GM12878 (cell line): ENCODE measurements around the gene COMT. TPM values are rescaled to one million over a fixed set of nuclear protein-coding genes. Genes with fewer than 3 reads are reported as not detected.

ENCODE experiments used
- ATAC-seq: fragments of 200-7000 bp; cut with Tn5 transposase; 3 replicates; pipeline ENCODE4 v1.9.1; 2020; ENCODE audit warnings: mild to moderate bottlenecking, moderate library complexity
- BruUV-seq: library from RNA; stranded (reverse); fragments of 400-500 nt; replicated peaks from 2 replicates; lab custom pipeline; 2021; lab: Mats Ljungman, UMichigan
- CTCF ChIA-PET: fragments of 300-600 bp; sonication (Branson Sonifier 250); formaldehyde crosslinking; extraction: SDS; loops from one replicate; lab custom pipeline; 2021; ENCODE audit warnings: inconsistent platforms; lab: Yijun Ruan, JAX
- POLR2A ChIA-PET: fragments of 350-600 bp; formaldehyde crosslinking; extraction: SDS; loops from one replicate; lab custom pipeline; 2021; ENCODE audit warnings: inconsistent platforms; lab: Charles Lee
- RAD21 ChIA-PET: fragments of 300-600 bp; sonication (Branson Sonifier 250); formaldehyde crosslinking; loops from one replicate; lab custom pipeline; 2023; ENCODE audit warnings: antibody characterized with exemption; ENCODE audit not compliant: unreplicated experiment; lab: Charles Lee
- SMC1A ChIA-PET: fragments of 300-600 bp; sonication (Branson Sonifier 250); formaldehyde crosslinking; loops from one replicate; lab custom pipeline; 2023; ENCODE audit not compliant: unreplicated experiment, uncharacterized antibody; lab: Charles Lee
- DNase-seq: peaks from one replicate; pipeline ENCODE4 v3.0.0-alpha.2; 2011; ENCODE audit warnings: low read depth, low spot score
- FAIRE-seq: peaks from 3 replicates; lab custom pipeline; 2011; peaks lifted over from hg19 to GRCh38; lab: Jason Lieb, UNC
- H2AFZ ChIP-seq: 2 replicates; pipeline ENCODE4 v1.6.0; 2011; ENCODE audit warnings: low read depth, low read length, control low read depth; ENCODE audit not compliant: control insufficient read depth
- H3K27ac ChIP-seq: 2 replicates; pipeline ENCODE4 v1.5.1; 2011; ENCODE audit warnings: control low read depth; ENCODE audit not compliant: control insufficient read depth, insufficient read depth
- H3K27me3 ChIP-seq, 2 experiments: replicated peaks in 1 of 2; 2 replicates each; pipeline versions ENCODE4 v1.6.0 to v1.6.1; 2011; ENCODE audit warnings: low read length in 1 of 2; ENCODE audit not compliant: control insufficient read depth in 2 of 2, insufficient read depth in 2 of 2
- H3K36me3 ChIP-seq, 2 experiments: 2 replicates each; pipeline ENCODE4 v1.5.1; 2011; ENCODE audit warnings: low read length in 1 of 2; ENCODE audit not compliant: control insufficient read depth in 2 of 2, insufficient read depth in 2 of 2
- H3K4me1 ChIP-seq: 2 replicates; pipeline ENCODE4 v1.6.1; 2011; ENCODE audit warnings: mild to moderate bottlenecking, low read length, moderate library complexity, mixed read lengths; ENCODE audit not compliant: control insufficient read depth, insufficient read depth
- H3K4me2 ChIP-seq: 2 replicates; pipeline ENCODE4 v1.6.0; 2011; ENCODE audit warnings: control low read depth; ENCODE audit not compliant: control insufficient read depth, insufficient read depth
- H3K4me3 ChIP-seq: fragments of 200-600 bp; sonication (generic); 2 replicates; pipeline ENCODE4 v1.5.1; 2016
- H3K79me2 ChIP-seq: 2 replicates; pipeline ENCODE4 v1.6.0; 2011; ENCODE audit warnings: low read length; ENCODE audit not compliant: control insufficient read depth, insufficient read depth
- H3K9ac ChIP-seq: 2 replicates; pipeline ENCODE4 v1.8.0; 2011; ENCODE audit warnings: low read length, control low read depth, mixed read lengths; ENCODE audit not compliant: control insufficient read depth, insufficient read depth
- H3K9me3 ChIP-seq: replicated peaks from 3 replicates; pipeline ENCODE4 v1.5.1; 2011; ENCODE audit warnings: mild to moderate bottlenecking, low read length; ENCODE audit not compliant: control insufficient read depth, insufficient read depth
- H4K20me1 ChIP-seq: 2 replicates; pipeline ENCODE4 v1.6.0; 2011; ENCODE audit not compliant: control insufficient read depth, insufficient read depth
- CBX3 ChIP-seq: fragments of 200-600 bp; sonication (generic); IDR thresholded peaks from 2 replicates; pipeline ENCODE4 v1.6.1; 2016; ENCODE audit warnings: low read depth, borderline replicate concordance
- CHD4 ChIP-seq: fragments of 200-600 bp; sonication (generic); IDR thresholded peaks from 2 replicates; pipeline ENCODE4 v1.6.1; 2016; ENCODE audit warnings: mild to moderate bottlenecking
- IRF5 ChIP-seq: fragments of 450-650 bp; IDR thresholded peaks from 2 replicates; pipeline ENCODE4 v1.6.1; 2017; ENCODE audit warnings: borderline replicate concordance
- MAX ChIP-seq: IDR thresholded peaks from 2 replicates; pipeline ENCODE4 v1.6.1; 2012; ENCODE audit warnings: low read depth, low read length, improper control_type of control experiment
- NFYB ChIP-seq: IDR thresholded peaks from 2 replicates; pipeline ENCODE4 v1.6.1; 2011; ENCODE audit warnings: low read depth, mild to moderate bottlenecking, low read length, improper control_type of control experiment, moderate library complexity; ENCODE audit not compliant: insufficient read depth
- NR2C2 ChIP-seq: IDR thresholded peaks from 2 replicates; pipeline ENCODE4 v1.6.1; 2011; ENCODE audit warnings: borderline replicate concordance, low read depth; ENCODE audit not compliant: control insufficient read depth, insufficient read length
- RELA ChIP-seq: fragments of 450-650 bp; IDR thresholded peaks from 2 replicates; pipeline ENCODE4 v1.8.0; 2014; ENCODE audit warnings: borderline replicate concordance; ENCODE audit not compliant: partially characterized antibody
- STAT1 ChIP-seq: fragments of 450-650 bp; conservative IDR thresholded peaks from 2 replicates; pipeline ENCODE4 v1.6.1; 2014; ENCODE audit warnings: antibody characterized with exemption, mild to moderate bottlenecking
- STAT3 ChIP-seq: IDR thresholded peaks from 2 replicates; pipeline ENCODE4 v1.6.1; 2011; ENCODE audit warnings: low read depth, low read length, improper control_type of control experiment
- TBL1XR1 ChIP-seq: IDR thresholded peaks from 2 replicates; pipeline ENCODE4 v1.6.1; 2012; ENCODE audit warnings: low read depth, low read length, improper control_type of control experiment
- YBX1 ChIP-seq: fragments of 450-650 bp; IDR thresholded peaks from 2 replicates; pipeline ENCODE4 v1.6.1; 2016; ENCODE audit warnings: antibody characterized with exemption
- ZBED1 ChIP-seq: IDR thresholded peaks from 2 replicates; pipeline ENCODE4 v1.6.1; 2016; ENCODE audit warnings: borderline replicate concordance
- WGBS: methylation state at CpG from one replicate; pipeline ENCODE4 v1.1.6; 2016; ENCODE audit warnings: low lambda C conversion rate; ENCODE audit not compliant: insufficient replicate concordance, insufficient coverage; ENCODE audit errors: missing lambda C conversion rate; 5-methylcytosine and 5-hydroxymethylcytosine counted together
- in situ Hi-C: fragments of 300-500 bp; cut with MboI; formaldehyde crosslinking; loops from 9 replicates; pipeline ENCODE4 v1.14.3; 2018; ENCODE audit warnings: mixed read lengths
- intact Hi-C: fragments of 100-400 bp; cut with micrococcal nuclease; formaldehyde crosslinking; loops from one replicate; pipeline ENCODE4 v1.14.2; 2022; ENCODE audit not compliant: unreplicated experiment
- polyA plus RNA-seq, 11 experiments: library from polyadenylated mRNA; depleted of rRNA in 4 of 11; unstranded in 6 of 11; stranded (reverse) in 5 of 11; fragments of >200 nt; fragmentation: Nextera tagmentation in 4 of 11; fragmentation: Illumina TruSeq in 1 of 11; extraction: Ambion mirVana in 4 of 11; extraction: Trizol in 1 of 11; gene quantifications; 1 replicate in 1 of 11; 2 replicates in 10 of 11; pipeline versions ENCODE4 v1.2.1 to v1.2.3, GENCODE V29; 2011 to 2016; ENCODE audit warnings: inconsistent platforms in 2 of 11, missing spikeins in 2 of 11, low read depth in 1 of 11
- total RNA-seq, 4 experiments: library from RNA; depleted of rRNA in 3 of 4; stranded (reverse); fragments of >200 nt in 3 of 4; fragmentation: Illumina TruSeq in 1 of 4; extraction: Trizol in 1 of 4; gene quantifications; 2 replicates each; pipeline versions ENCODE4 v1.2.1 to v1.2.3, GENCODE V29; 2013 to 2021

COMT gene
- total and polyA plus RNA-seq, 10 of the 15 experiments (the other 5 are each of a cell fraction or from before 2014, with no cell fraction given): 4.5 to 152 (median 66.1) TPM

GRCh38 chr22:19968450-19968891 lies 26.9 kb downstream of the COMT start:
- no peaks in the 10 kb centered on the region for H3K4me1 ChIP-seq
- no peak for ATAC-seq
- H2AFZ ChIP-seq: no peak overlapping the region
- H3K9me3 ChIP-seq: no peaks in the 10 kb centered on the region
- CTCF ChIA-PET: interaction anchor here (2.4 kb wide), 1 partner anchor 161 kb away, joined by 7 read pairs; no protein-coding TSS in a partner anchor
- in situ Hi-C loops (no loop called here), intact Hi-C loops (no loop called here)
- no peaks in the 10 kb centered on the region for H4K20me1 ChIP-seq
- FAIRE-seq: no peak
- RAD21 ChIA-PET: interaction anchor here (0.7 kb wide), 1 partner anchor 45 kb away, joined by 3 read pairs; no protein-coding TSS in a partner anchor
- H3K4me2 ChIP-seq: no peak overlapping the region
- TF ChIP-seq CBX3: no peak
- peaks cover 0 to 2% of the 10 kb centered on the region in 2 experiments; a peak in 3 of 4 replicates for H3K36me3 ChIP-seq
- H3K9ac ChIP-seq: no peak overlapping the region
- H3K27me3 ChIP-seq: no peaks in the 10 kb centered on the region
- no peak overlapping the region for H3K4me3 ChIP-seq
- H3K27ac ChIP-seq: no peak overlapping the region
- no TSS peak for BruUV-seq
- DNase-seq: no peak
- 81% methylated on average over 17 of the region's 18 CpGs for WGBS
- H3K79me2 ChIP-seq: no peaks in the 10 kb centered on the region
- SMC1A ChIA-PET: no interaction called here
- POLR2A ChIA-PET: no interaction called here

- Histone ChIP-seq H3K4me3 (no peak overlapping the region), H3K4me2 (no peak overlapping the region), H3K27me3 (no peaks in the 10 kb centered on the region), H4K20me1 (no peaks in the 10 kb centered on the region), H3K9me3 (no peaks in the 10 kb centered on the region), H3K36me3 (peaks cover 0 to 2% of the 10 kb centered on the region in 2 experiments; a peak in 2 of 4 replicates), H2AFZ (no peak overlapping the region), H3K79me2 (no peaks in the 10 kb centered on the region), H3K4me1 (no peaks in the 10 kb centered on the region), H3K27ac (no peak overlapping the region), H3K9ac (no peak overlapping the region)
- FAIRE-seq: no peak
- TF ChIP-seq CHD4 (no peak), TBL1XR1 (no peak), RELA (no peak), STAT1 (no peak), ZBED1 (no peak), NR2C2 (no peak), NFYB (no peak), YBX1 (no peak), IRF5 (no peak), MAX (no peak), STAT3 (no peak)
- no peak for ATAC-seq
- POLR2A ChIA-PET: no interaction called here
- 81% methylated on average over 11 of the region's 11 CpGs for WGBS
- CTCF ChIA-PET: interaction anchor here (2.4 kb wide), 1 partner anchor 160 kb away, joined by 7 read pairs; no protein-coding TSS in a partner anchor
- intact Hi-C loops: no loop called here
- no TSS peak for BruUV-seq
- in situ Hi-C loops: no loop called here
- no peak for DNase-seq
- RAD21 ChIA-PET: interaction anchor here (0.6 kb wide), 1 partner anchor 11 kb away, joined by 3 read pairs; no protein-coding TSS in a partner anchor
- SMC1A ChIA-PET: no interaction called here
Observed at GRCh38 chr22:19969141-19969928, 27.8 kb downstream of the COMT start.
